C4-2B (cell line): Measurements from ENCODE around the gene DOCK3.

Experiments used
- ZFX ChIP-seq: fragments of 450-650 bp; IDR thresholded peaks from 2 replicates; pipeline ENCODE4 v1.6.1; 2017
- TF ChIP-seq, protein P1 (sequence below): fragments of 450-650 bp; conservative IDR thresholded peaks from 2 replicates; pipeline ENCODE4 v1.5.1; 2017; ENCODE audit warnings: mild to moderate bottlenecking

DNA sequence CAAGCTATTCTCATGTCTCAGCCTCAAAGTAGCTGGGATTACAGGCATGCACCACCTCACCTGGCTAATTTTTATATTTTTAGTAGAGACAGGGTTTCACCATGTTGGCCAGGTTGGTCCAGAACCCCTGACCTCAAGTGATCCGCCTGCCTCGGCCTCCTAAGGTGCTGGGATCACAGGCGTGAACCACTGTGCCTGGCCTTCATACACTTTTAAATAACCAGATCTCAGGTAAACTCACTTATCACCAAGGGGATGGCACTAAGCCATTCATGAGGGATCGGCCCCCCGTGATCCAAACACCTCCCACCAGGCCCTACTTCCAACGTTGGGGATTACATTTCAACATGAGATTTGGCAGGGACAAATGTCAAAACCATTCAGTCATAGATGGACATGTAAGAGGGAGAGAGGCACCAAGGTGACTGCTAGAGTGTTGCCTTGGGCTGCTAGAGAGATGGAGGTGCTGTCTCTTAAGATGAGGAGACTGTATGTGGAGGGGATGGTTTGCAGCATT is 13.3 kb upstream of the DOCK3 start:
- TF ChIP-seq, protein P1, sequence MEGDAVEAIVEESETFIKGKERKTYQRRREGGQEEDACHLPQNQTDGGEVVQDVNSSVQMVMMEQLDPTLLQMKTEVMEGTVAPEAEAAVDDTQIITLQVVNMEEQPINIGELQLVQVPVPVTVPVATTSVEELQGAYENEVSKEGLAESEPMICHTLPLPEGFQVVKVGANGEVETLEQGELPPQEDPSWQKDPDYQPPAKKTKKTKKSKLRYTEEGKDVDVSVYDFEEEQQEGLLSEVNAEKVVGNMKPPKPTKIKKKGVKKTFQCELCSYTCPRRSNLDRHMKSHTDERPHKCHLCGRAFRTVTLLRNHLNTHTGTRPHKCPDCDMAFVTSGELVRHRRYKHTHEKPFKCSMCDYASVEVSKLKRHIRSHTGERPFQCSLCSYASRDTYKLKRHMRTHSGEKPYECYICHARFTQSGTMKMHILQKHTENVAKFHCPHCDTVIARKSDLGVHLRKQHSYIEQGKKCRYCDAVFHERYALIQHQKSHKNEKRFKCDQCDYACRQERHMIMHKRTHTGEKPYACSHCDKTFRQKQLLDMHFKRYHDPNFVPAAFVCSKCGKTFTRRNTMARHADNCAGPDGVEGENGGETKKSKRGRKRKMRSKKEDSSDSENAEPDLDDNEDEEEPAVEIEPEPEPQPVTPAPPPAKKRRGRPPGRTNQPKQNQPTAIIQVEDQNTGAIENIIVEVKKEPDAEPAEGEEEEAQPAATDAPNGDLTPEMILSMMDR = no peak
- TF ChIP-seq ZFX = no peak
